H1 (cell line): ENCODE measurements around the gene TXLNG. TPM values are rescaled to one million over a fixed set of nuclear protein-coding genes. Genes with fewer than 3 reads are reported as not detected.

ENCODE experiments used
- ASH2L ChIP-seq: fragments of 200-600, 300-600 bp; sonication (generic); IDR thresholded peaks from one replicate; pipeline ENCODE4 v1.7.1; 2017; ENCODE audit warnings: low read length
- CBX8 ChIP-seq: fragments of 300-800, 300-1000 bp; sonication (generic); IDR thresholded peaks from 2 replicates; pipeline ENCODE4 v1.7.1; 2016; ENCODE audit warnings: low read depth, low read length, borderline replicate concordance
- CEBPB ChIP-seq: IDR thresholded peaks from 2 replicates; pipeline ENCODE4 v1.6.1; 2012; ENCODE audit warnings: low read depth, low read length
- FOSL1 ChIP-seq: IDR thresholded peaks from 2 replicates; pipeline ENCODE4 v1.6.1; 2011; ENCODE audit warnings: mild to moderate bottlenecking, low read depth, low read length, moderate library complexity; ENCODE audit not compliant: insufficient read depth
- JUN ChIP-seq: IDR thresholded peaks from 2 replicates; pipeline ENCODE4 v1.6.1; 2011; ENCODE audit warnings: low read depth, mild to moderate bottlenecking, improper control_type of control experiment, low read length
- KDM4A ChIP-seq: IDR thresholded peaks from one replicate; pipeline ENCODE4 v1.7.1; 2012; ENCODE audit warnings: low read depth, mild to moderate bottlenecking, moderate library complexity, low read length, inconsistent platforms; ENCODE audit not compliant: severe bottlenecking
- PHF8 ChIP-seq: fragments of 200-600 bp; sonication (generic); conservative IDR thresholded peaks from 2 replicates; pipeline ENCODE4 v1.7.1; 2012; ENCODE audit warnings: low read depth, mild to moderate bottlenecking, inconsistent platforms, low read length, moderate library complexity
- POLR2A ChIP-seq, 2 experiments: IDR thresholded peaks; 1 replicate in 1 of 2; 2 replicates in 1 of 2; pipeline ENCODE4 v1.6.1; 2011; ENCODE audit warnings: low read depth in 2 of 2, low read length in 2 of 2, mild to moderate bottlenecking in 2 of 2; ENCODE audit errors: control extremely low read depth in 1 of 2
- POLR2AphosphoS5 ChIP-seq: IDR thresholded peaks from 2 replicates; pipeline ENCODE4 v1.6.1; 2011; ENCODE audit warnings: low read depth, low read length
- SIN3A ChIP-seq, 2 experiments: IDR thresholded peaks in 1 of 2; conservative IDR thresholded peaks in 1 of 2; 2 replicates each; pipeline ENCODE4 v1.6.1; 2011 to 2012; ENCODE audit warnings: low read length in 2 of 2, improper control_type of control experiment in 1 of 2, low read depth in 1 of 2, mild to moderate bottlenecking in 1 of 2
- polyA plus RNA-seq, 7 experiments: library from polyadenylated mRNA; depleted of rRNA in 3 of 7; stranded (reverse) in 5 of 7; unstranded in 2 of 7; fragments of >200 nt in 5 of 7; fragments of 200-250 nt in 2 of 7; gene quantifications; 1 replicate in 5 of 7; 2 replicates in 1 of 7; 4 replicates in 1 of 7; pipeline versions ENCODE4 v1.2.1 to v1.2.3, GENCODE V29; 2011 to 2013; ENCODE audit warnings: missing spikeins in 2 of 7, mixed read lengths in 2 of 7
- total RNA-seq: library from RNA; stranded (reverse); fragmentation: NEBNext Ultra II Directional; extraction: Animal tissue kit (Norgen Biotek cat#: 25700); gene quantifications from 2 replicates; pipeline ENCODE4 v1.2.1, GENCODE V29; 2021
- TF ChIP-seq, protein P1 (sequence below): fragments of 300-600 bp; sonication (generic); IDR thresholded peaks from 2 replicates; pipeline ENCODE4 v1.7.1; 2012; ENCODE audit warnings: low read length, moderate library complexity, mild to moderate bottlenecking, inconsistent platforms; ENCODE audit not compliant: insufficient replicate concordance

Gene TXLNG
- total and polyA plus RNA-seq, 2 of the 8 experiments (the other 6 are each of a cell fraction or from before 2014, with no cell fraction given): 32.9 to 42.9 TPM

DNA sequence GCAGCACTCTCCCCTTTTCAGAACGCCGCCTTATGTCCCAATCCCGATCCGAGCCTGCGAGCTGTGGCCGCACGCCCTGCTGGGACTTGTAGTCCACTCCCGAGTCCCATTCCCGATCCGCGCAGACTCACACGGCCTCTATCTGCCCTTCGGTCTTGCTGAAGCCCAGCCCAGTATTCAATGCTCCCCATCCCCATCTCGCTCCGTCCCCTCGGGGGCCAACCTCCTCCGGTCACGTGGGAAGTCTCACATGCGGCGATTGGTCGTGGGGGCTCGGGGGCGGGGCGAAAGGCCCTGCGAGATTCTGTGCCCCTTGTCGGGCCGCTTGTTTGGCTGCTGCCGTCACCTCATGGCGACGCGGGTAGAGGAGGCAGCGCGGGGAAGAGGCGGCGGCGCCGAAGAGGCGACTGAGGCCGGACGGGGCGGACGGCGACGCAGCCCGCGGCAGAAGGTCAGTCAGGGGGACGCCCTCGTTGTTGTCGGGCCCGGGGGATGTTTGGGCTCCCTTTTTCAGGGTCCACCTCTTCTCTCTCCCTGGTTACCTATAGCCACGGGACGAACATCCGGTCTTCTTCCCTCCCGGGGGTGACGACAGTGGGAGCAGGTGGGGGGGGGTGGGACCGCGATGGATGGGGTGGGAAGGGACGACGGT is at the start of gene TXLNG (continued):
- peak; percentile 6 for TF ChIP-seq ASH2L
- TF ChIP-seq SIN3A (conservative IDR thresholded peaks at IDR 0.05 in 1 of 2, IDR thresholded peaks at IDR 0.05 in 1 of 2; ENCODE audit: low read depth in 1 of 2, low read length in 2 of 2): 0 out of 4 replicates have a peak, but pooled peaks of 1 of the 2 experiments have one; percentile 27
- TF ChIP-seq JUN: no peak
- peak; percentile 59; the same call in 1 of the 2 replicates for TF ChIP-seq PHF8
- TF ChIP-seq POLR2A (IDR thresholded peaks at IDR 0.05; ENCODE audit: control extremely low read depth in 1 of 2, low read depth in 2 of 2, low read length in 2 of 2): peak; percentile 47 to 79
- TF ChIP-seq, protein P1, sequence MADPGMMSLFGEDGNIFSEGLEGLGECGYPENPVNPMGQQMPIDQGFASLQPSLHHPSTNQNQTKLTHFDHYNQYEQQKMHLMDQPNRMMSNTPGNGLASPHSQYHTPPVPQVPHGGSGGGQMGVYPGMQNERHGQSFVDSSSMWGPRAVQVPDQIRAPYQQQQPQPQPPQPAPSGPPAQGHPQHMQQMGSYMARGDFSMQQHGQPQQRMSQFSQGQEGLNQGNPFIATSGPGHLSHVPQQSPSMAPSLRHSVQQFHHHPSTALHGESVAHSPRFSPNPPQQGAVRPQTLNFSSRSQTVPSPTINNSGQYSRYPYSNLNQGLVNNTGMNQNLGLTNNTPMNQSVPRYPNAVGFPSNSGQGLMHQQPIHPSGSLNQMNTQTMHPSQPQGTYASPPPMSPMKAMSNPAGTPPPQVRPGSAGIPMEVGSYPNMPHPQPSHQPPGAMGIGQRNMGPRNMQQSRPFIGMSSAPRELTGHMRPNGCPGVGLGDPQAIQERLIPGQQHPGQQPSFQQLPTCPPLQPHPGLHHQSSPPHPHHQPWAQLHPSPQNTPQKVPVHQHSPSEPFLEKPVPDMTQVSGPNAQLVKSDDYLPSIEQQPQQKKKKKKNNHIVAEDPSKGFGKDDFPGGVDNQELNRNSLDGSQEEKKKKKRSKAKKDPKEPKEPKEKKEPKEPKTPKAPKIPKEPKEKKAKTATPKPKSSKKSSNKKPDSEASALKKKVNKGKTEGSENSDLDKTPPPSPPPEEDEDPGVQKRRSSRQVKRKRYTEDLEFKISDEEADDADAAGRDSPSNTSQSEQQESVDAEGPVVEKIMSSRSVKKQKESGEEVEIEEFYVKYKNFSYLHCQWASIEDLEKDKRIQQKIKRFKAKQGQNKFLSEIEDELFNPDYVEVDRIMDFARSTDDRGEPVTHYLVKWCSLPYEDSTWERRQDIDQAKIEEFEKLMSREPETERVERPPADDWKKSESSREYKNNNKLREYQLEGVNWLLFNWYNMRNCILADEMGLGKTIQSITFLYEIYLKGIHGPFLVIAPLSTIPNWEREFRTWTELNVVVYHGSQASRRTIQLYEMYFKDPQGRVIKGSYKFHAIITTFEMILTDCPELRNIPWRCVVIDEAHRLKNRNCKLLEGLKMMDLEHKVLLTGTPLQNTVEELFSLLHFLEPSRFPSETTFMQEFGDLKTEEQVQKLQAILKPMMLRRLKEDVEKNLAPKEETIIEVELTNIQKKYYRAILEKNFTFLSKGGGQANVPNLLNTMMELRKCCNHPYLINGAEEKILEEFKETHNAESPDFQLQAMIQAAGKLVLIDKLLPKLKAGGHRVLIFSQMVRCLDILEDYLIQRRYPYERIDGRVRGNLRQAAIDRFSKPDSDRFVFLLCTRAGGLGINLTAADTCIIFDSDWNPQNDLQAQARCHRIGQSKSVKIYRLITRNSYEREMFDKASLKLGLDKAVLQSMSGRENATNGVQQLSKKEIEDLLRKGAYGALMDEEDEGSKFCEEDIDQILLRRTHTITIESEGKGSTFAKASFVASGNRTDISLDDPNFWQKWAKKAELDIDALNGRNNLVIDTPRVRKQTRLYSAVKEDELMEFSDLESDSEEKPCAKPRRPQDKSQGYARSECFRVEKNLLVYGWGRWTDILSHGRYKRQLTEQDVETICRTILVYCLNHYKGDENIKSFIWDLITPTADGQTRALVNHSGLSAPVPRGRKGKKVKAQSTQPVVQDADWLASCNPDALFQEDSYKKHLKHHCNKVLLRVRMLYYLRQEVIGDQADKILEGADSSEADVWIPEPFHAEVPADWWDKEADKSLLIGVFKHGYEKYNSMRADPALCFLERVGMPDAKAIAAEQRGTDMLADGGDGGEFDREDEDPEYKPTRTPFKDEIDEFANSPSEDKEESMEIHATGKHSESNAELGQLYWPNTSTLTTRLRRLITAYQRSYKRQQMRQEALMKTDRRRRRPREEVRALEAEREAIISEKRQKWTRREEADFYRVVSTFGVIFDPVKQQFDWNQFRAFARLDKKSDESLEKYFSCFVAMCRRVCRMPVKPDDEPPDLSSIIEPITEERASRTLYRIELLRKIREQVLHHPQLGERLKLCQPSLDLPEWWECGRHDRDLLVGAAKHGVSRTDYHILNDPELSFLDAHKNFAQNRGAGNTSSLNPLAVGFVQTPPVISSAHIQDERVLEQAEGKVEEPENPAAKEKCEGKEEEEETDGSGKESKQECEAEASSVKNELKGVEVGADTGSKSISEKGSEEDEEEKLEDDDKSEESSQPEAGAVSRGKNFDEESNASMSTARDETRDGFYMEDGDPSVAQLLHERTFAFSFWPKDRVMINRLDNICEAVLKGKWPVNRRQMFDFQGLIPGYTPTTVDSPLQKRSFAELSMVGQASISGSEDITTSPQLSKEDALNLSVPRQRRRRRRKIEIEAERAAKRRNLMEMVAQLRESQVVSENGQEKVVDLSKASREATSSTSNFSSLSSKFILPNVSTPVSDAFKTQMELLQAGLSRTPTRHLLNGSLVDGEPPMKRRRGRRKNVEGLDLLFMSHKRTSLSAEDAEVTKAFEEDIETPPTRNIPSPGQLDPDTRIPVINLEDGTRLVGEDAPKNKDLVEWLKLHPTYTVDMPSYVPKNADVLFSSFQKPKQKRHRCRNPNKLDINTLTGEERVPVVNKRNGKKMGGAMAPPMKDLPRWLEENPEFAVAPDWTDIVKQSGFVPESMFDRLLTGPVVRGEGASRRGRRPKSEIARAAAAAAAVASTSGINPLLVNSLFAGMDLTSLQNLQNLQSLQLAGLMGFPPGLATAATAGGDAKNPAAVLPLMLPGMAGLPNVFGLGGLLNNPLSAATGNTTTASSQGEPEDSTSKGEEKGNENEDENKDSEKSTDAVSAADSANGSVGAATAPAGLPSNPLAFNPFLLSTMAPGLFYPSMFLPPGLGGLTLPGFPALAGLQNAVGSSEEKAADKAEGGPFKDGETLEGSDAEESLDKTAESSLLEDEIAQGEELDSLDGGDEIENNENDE: no peak
- TF ChIP-seq CBX8: no peak
- peak; percentile 56 for TF ChIP-seq KDM4A
- peak; percentile 57 for TF ChIP-seq POLR2AphosphoS5
- peak; percentile 43 for TF ChIP-seq CEBPB
- TF ChIP-seq FOSL1: no peak
